H1 (cell line): ENCODE measurements around the gene MGME1. TPM values are rescaled to one million over a fixed set of nuclear protein-coding genes. Genes with fewer than 3 reads are reported as not detected.

Source experiments
- CTCF ChIA-PET: fragments of 300-600 bp; sonication (Branson Sonifier 250); formaldehyde crosslinking; loops from one replicate; lab custom pipeline; 2021; ENCODE audit not compliant: partially characterized antibody; lab: Charles Lee
- POLR2A ChIA-PET: fragments of 300-600 bp; sonication (Branson Sonifier 250); formaldehyde crosslinking; loops from one replicate; lab custom pipeline; 2021; ENCODE audit warnings: inconsistent platforms; ENCODE audit not compliant: partially characterized antibody; lab: Charles Lee
- DNase-seq, 2 experiments: peaks; one replicate each; pipeline versions ENCODE4 v3.0.0 to v3.0.0-alpha.2; 2010 to 2022; ENCODE audit warnings: low spot score in 2 of 2, low read depth in 1 of 2, mixed read lengths in 1 of 2
- FAIRE-seq: peaks from 2 replicates; lab custom pipeline; 2011; peaks lifted over from hg19 to GRCh38; lab: Jason Lieb, UNC
- H2AFZ ChIP-seq: 2 replicates; pipeline ENCODE4 v1.8.1; 2012; ENCODE audit warnings: low read length, inconsistent platforms
- H2AK5ac ChIP-seq: 2 replicates; pipeline ENCODE4 v1.6.1; 2013; ENCODE audit warnings: low read depth, low read length
- H2BK120ac ChIP-seq: replicated peaks from 2 replicates; pipeline ENCODE3; 2013; ENCODE audit warnings: low read depth, low read length, inconsistent platforms
- H2BK12ac ChIP-seq: 2 replicates; pipeline ENCODE4 v1.6.1; 2013; ENCODE audit warnings: low read depth, low read length
- H2BK15ac ChIP-seq: 2 replicates; pipeline ENCODE4 v1.6.1; 2013; ENCODE audit warnings: low read length
- H2BK20ac ChIP-seq: 2 replicates; pipeline ENCODE4 v1.6.1; 2013; ENCODE audit warnings: low read length
- H2BK5ac ChIP-seq: 2 replicates; pipeline ENCODE4 v1.6.1; 2013; ENCODE audit warnings: low read depth, low read length
- H3K14ac ChIP-seq: 2 replicates; pipeline ENCODE4 v1.6.1; 2013; ENCODE audit warnings: inconsistent platforms; ENCODE audit not compliant: insufficient read length
- H3K18ac ChIP-seq: 2 replicates; pipeline ENCODE4 v1.6.1; 2013; ENCODE audit warnings: low read length; ENCODE audit errors: extremely low read depth
- H3K23ac ChIP-seq: 2 replicates; pipeline ENCODE4 v1.6.1; 2013; ENCODE audit warnings: inconsistent platforms; ENCODE audit not compliant: insufficient read length
- H3K23me2 ChIP-seq: 2 replicates; pipeline ENCODE4 v1.6.1; 2013; ENCODE audit warnings: low read depth, low read length
- H3K27ac ChIP-seq: 2 replicates; pipeline ENCODE4 v1.6.1; 2011; ENCODE audit warnings: low read depth, low read length, inconsistent platforms
- H3K27me3 ChIP-seq, 4 experiments: replicated peaks in 1 of 4; 1 replicate in 1 of 4; 2 replicates in 3 of 4; pipeline versions ENCODE4 v1.6.1 to v1.8.1; 2011 to 2013; ENCODE audit warnings: low read length in 3 of 4, mild to moderate bottlenecking in 3 of 4, inconsistent platforms in 2 of 4, mixed read lengths in 2 of 4, moderate library complexity in 1 of 4; ENCODE audit not compliant: control insufficient read depth in 3 of 4, insufficient read depth in 3 of 4; ENCODE audit errors: extremely low read depth in 1 of 4
- H3K36me3 ChIP-seq, 4 experiments: 2 replicates each; pipeline versions ENCODE4 v1.6.1 to v1.8.1; 2011 to 2013; ENCODE audit warnings: mild to moderate bottlenecking in 4 of 4, low read length in 3 of 4, moderate library complexity in 2 of 4, control low read depth in 1 of 4, inconsistent platforms in 1 of 4; ENCODE audit not compliant: insufficient read depth in 4 of 4, control insufficient read depth in 2 of 4
- H3K4ac ChIP-seq: replicated peaks from 2 replicates; pipeline ENCODE3; 2013; ENCODE audit warnings: low read length, low read depth, mixed read lengths, inconsistent platforms; ENCODE audit not compliant: insufficient read length
- H3K4me1 ChIP-seq, 4 experiments: replicated peaks in 1 of 4; 1 replicate in 1 of 4; 2 replicates in 3 of 4; pipeline versions ENCODE4 v1.6.1 to v1.8.1; 2011 to 2013; ENCODE audit warnings: low read length in 3 of 4, inconsistent platforms in 2 of 4, mixed read lengths in 1 of 4; ENCODE audit not compliant: insufficient read depth in 4 of 4, control insufficient read depth in 3 of 4
- H3K4me2 ChIP-seq, 2 experiments: 2 replicates each; pipeline versions ENCODE4 v1.6.1 to v1.8.1; 2011 to 2013; ENCODE audit warnings: low read depth in 2 of 2, low read length in 2 of 2, control low read depth in 1 of 2, inconsistent platforms in 1 of 2, mild to moderate bottlenecking in 1 of 2; ENCODE audit not compliant: insufficient read depth in 1 of 2
- H3K4me3 ChIP-seq, 4 experiments: fragments of 200-600, 300-600 bp in 1 of 4; sonication (generic), shearing (Covaris generic), sonication (Bioruptor Twin) in 1 of 4; 2 replicates each; pipeline versions ENCODE4 v1.5.1 to v1.8.1; 2011 to 2016; ENCODE audit warnings: low read length in 4 of 4, low read depth in 3 of 4, control low read depth in 2 of 4, inconsistent platforms in 2 of 4, mild to moderate bottlenecking in 2 of 4, mixed read lengths in 1 of 4, moderate library complexity in 1 of 4; ENCODE audit not compliant: insufficient read depth in 2 of 4; ENCODE audit errors: extremely low read depth in 1 of 4
- H3K56ac ChIP-seq: replicated peaks from 2 replicates; pipeline ENCODE3; 2013; ENCODE audit warnings: low read depth, mild to moderate bottlenecking, mixed read lengths, low read length, inconsistent platforms; ENCODE audit not compliant: insufficient read length
- H3K79me1 ChIP-seq: 2 replicates; pipeline ENCODE4 v1.6.1; 2013; ENCODE audit warnings: low read depth, low read length, control low read depth
- H3K79me2 ChIP-seq, 2 experiments: 2 replicates each; pipeline versions ENCODE4 v1.6.1 to v1.8.1; 2012 to 2013; ENCODE audit warnings: low read length in 2 of 2, mild to moderate bottlenecking in 2 of 2, inconsistent platforms in 1 of 2; ENCODE audit not compliant: insufficient read depth in 2 of 2, control insufficient read depth in 1 of 2
- H3K9ac ChIP-seq, 4 experiments: replicated peaks in 1 of 4; 1 replicate in 1 of 4; 2 replicates in 3 of 4; pipeline versions ENCODE4 v1.6.1 to v1.8.1; 2011 to 2013; ENCODE audit warnings: low read depth in 3 of 4, low read length in 3 of 4, control low read depth in 2 of 4, mild to moderate bottlenecking in 2 of 4, moderate library complexity in 2 of 4, inconsistent platforms in 1 of 4; ENCODE audit errors: extremely low read depth in 1 of 4
- H3K9me3 ChIP-seq, 2 experiments: 2 replicates each; pipeline versions ENCODE4 v1.6.1 to v1.8.1; 2012 to 2013; ENCODE audit warnings: mild to moderate bottlenecking in 2 of 2, moderate library complexity in 2 of 2, control low read depth in 1 of 2, inconsistent platforms in 1 of 2, low read depth in 1 of 2, low read length in 1 of 2, mixed read lengths in 1 of 2; ENCODE audit not compliant: insufficient read depth in 2 of 2
- H4K20me1 ChIP-seq, 2 experiments: replicated peaks in 1 of 2; 2 replicates each; pipeline versions ENCODE3 to v1.8.1; 2011 to 2013; ENCODE audit warnings: inconsistent platforms in 2 of 2, low read length in 2 of 2, mild to moderate bottlenecking in 1 of 2; ENCODE audit not compliant: insufficient read depth in 2 of 2, control insufficient read depth in 1 of 2
- H4K5ac ChIP-seq: 2 replicates; pipeline ENCODE4 v1.6.1; 2013; ENCODE audit warnings: low read length, low read depth, mixed read lengths, inconsistent platforms; ENCODE audit not compliant: insufficient read length
- H4K8ac ChIP-seq: 2 replicates; pipeline ENCODE4 v1.8.0; 2013; ENCODE audit warnings: mild to moderate bottlenecking, moderate library complexity, low read length, inconsistent platforms; ENCODE audit not compliant: insufficient read depth; ENCODE audit errors: extremely low read depth
- H4K91ac ChIP-seq: replicated peaks from 2 replicates; pipeline ENCODE3; 2013; ENCODE audit warnings: low read length, mixed read lengths, inconsistent platforms; ENCODE audit not compliant: insufficient read length
- ASH2L ChIP-seq: fragments of 200-600, 300-600 bp; sonication (generic); IDR thresholded peaks from one replicate; pipeline ENCODE4 v1.7.1; 2017; ENCODE audit warnings: low read length
- GABPA ChIP-seq: IDR thresholded peaks from 2 replicates; pipeline ENCODE4 v1.6.1; 2011; ENCODE audit warnings: mild to moderate bottlenecking, low read length, moderate library complexity, borderline replicate concordance; ENCODE audit not compliant: insufficient read depth
- HDAC2 ChIP-seq, 2 experiments: fragments of 300-600 bp in 1 of 2; sonication (generic) in 1 of 2; IDR thresholded peaks; 2 replicates each; pipeline ENCODE4 v1.6.1; 2011 to 2012; ENCODE audit warnings: low read depth in 2 of 2, low read length in 2 of 2, mild to moderate bottlenecking in 2 of 2, moderate library complexity in 2 of 2, borderline replicate concordance in 1 of 2, inconsistent platforms in 1 of 2
- TEAD4 ChIP-seq: IDR thresholded peaks from 2 replicates; pipeline ENCODE4 v1.6.1; 2012; ENCODE audit warnings: low read depth, low read length, inconsistent platforms, mixed read lengths
- WGBS, 2 experiments: shearing (Covaris generic) in 1 of 2; methylation state at CpG; one replicate each; pipeline versions ENCODE4 v1.1.6 to v1.1.7; 2013 to 2015; ENCODE audit warnings: low lambda C conversion rate in 2 of 2, mixed read lengths in 2 of 2, inconsistent platforms in 1 of 2, low coverage in 1 of 2, missing lambda C conversion rate in 1 of 2; ENCODE audit not compliant: insufficient replicate concordance in 2 of 2, insufficient coverage in 1 of 2, insufficient read length in 1 of 2; ENCODE audit errors: extremely low coverage in 1 of 2, missing lambda C conversion rate in 1 of 2; 5-methylcytosine and 5-hydroxymethylcytosine counted together
- polyA plus RNA-seq, 7 experiments: library from polyadenylated mRNA; depleted of rRNA in 3 of 7; stranded (reverse) in 5 of 7; unstranded in 2 of 7; fragments of >200 nt in 5 of 7; fragments of 200-250 nt in 2 of 7; gene quantifications; 1 replicate in 5 of 7; 2 replicates in 1 of 7; 4 replicates in 1 of 7; pipeline versions ENCODE4 v1.2.1 to v1.2.3, GENCODE V29; 2011 to 2013; ENCODE audit warnings: missing spikeins in 2 of 7, mixed read lengths in 2 of 7
- total RNA-seq: library from RNA; stranded (reverse); fragmentation: NEBNext Ultra II Directional; extraction: Animal tissue kit (Norgen Biotek cat#: 25700); gene quantifications from 2 replicates; pipeline ENCODE4 v1.2.1, GENCODE V29; 2021

Gene MGME1
- total and polyA plus RNA-seq, 2 of the 8 experiments (the other 6 are each of a cell fraction or from before 2014, with no cell fraction given), result 27.7 to 59.0 TPM

GRCh38 chr20:18006684-18007083 is 37.9 kb downstream of the MGME1 start:
- Histone ChIP-seq H3K27me3 (no peaks in the 10 kb centered on the region), H2BK20ac (no peak overlapping the region), H3K56ac (no peak overlapping the region), H3K14ac (no peak overlapping the region), H3K23me2 (no peaks in the 10 kb centered on the region), H2BK120ac (no peak overlapping the region), H3K4me1 (peaks cover 0 to 16% (median 8%) of the 10 kb centered on the region in 4 experiments; a peak in 6 of 7 replicates), H3K23ac (no peak overlapping the region), H3K4ac (no peak overlapping the region), H4K8ac (no peak overlapping the region), H3K4me3 (no peak overlapping the region), H4K91ac (no peak overlapping the region), H3K79me2 (no peaks in the 10 kb centered on the region), H4K20me1 (no peaks in the 10 kb centered on the region), H2AFZ (no peak overlapping the region), H3K9ac (no peak overlapping the region), H3K18ac (no peak overlapping the region), H2BK15ac (no peak overlapping the region), H3K4me2 (no peak overlapping the region), H2BK12ac (no peak overlapping the region), H2BK5ac (no peak overlapping the region), H4K5ac (no peak overlapping the region), H3K79me1 (no peaks in the 10 kb centered on the region), H2AK5ac (no peak overlapping the region), H3K36me3 (no peaks in the 10 kb centered on the region; a peak in 1 of 8 replicates), H3K27ac (no peak overlapping the region), H3K9me3 (no peaks in the 10 kb centered on the region)
- FAIRE-seq (no peak), DNase-seq (no peak)
- WGBS, 2 experiments, result 87% methylated on average over 7 of the region's 7 CpGs; no CpG with 5 or more reads in 1 of the 2 experiments
- CTCF ChIA-PET, result interaction anchor here (0.5 kb wide), 1 partner anchor 8 kb away, joined by 3 read pairs; no protein-coding TSS in a partner anchor
- POLR2A ChIA-PET, result interaction anchor here (0.6 kb wide), 1 partner anchor 11 kb away, joined by 3 read pairs; no protein-coding TSS in a partner anchor
- TF ChIP-seq ASH2L (no peak), GABPA (no peak), TEAD4 (no peak), HDAC2 (IDR thresholded peaks at IDR 0.05; ENCODE audit: borderline replicate concordance in 1 of 2, low read depth in 2 of 2, low read length in 2 of 2) (no peak)
